RPMI8226 (cell line): Measurements from ENCODE around the gene CCR5AS.
A peak's percentile ranks its signal among the peaks of the same experiment; 100 is the strongest.

Experiments
- DNase-seq: peaks from one replicate; pipeline ENCODE4 v3.0.0-alpha.2; 2015

Gene CCR5AS

DNA sequence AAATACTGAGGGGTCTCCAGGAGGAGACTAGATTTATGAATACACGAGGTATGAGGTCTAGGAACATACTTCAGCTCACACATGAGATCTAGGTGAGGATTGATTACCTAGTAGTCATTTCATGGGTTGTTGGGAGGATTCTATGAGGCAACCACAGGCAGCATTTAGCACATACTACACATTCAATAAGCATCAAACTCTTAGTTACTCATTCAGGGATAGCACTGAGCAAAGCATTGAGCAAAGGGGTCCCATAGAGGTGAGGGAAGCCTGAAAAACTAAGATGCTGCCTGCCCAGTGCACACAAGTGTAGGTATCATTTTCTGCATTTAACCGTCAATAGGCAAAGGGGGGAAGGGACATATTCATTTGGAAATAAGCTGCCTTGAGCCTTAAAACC is 31.6 kb downstream of the CCR5AS start:
- no peak for DNase-seq

DNA sequence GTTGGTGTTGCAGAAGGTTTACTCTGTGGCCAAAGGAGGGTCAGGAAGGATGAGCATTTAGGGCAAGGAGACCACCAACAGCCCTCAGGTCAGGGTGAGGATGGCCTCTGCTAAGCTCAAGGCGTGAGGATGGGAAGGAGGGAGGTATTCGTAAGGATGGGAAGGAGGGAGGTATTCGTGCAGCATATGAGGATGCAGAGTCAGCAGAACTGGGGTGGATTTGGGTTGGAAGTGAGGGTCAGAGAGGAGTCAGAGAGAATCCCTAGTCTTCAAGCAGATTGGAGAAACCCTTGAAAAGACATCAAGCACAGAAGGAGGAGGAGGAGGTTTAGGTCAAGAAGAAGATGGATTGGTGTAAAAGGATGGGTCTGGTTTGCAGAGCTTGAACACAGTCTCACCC is 32.1 kb downstream of the CCR5AS start:
- DNase-seq: no peak

DNA sequence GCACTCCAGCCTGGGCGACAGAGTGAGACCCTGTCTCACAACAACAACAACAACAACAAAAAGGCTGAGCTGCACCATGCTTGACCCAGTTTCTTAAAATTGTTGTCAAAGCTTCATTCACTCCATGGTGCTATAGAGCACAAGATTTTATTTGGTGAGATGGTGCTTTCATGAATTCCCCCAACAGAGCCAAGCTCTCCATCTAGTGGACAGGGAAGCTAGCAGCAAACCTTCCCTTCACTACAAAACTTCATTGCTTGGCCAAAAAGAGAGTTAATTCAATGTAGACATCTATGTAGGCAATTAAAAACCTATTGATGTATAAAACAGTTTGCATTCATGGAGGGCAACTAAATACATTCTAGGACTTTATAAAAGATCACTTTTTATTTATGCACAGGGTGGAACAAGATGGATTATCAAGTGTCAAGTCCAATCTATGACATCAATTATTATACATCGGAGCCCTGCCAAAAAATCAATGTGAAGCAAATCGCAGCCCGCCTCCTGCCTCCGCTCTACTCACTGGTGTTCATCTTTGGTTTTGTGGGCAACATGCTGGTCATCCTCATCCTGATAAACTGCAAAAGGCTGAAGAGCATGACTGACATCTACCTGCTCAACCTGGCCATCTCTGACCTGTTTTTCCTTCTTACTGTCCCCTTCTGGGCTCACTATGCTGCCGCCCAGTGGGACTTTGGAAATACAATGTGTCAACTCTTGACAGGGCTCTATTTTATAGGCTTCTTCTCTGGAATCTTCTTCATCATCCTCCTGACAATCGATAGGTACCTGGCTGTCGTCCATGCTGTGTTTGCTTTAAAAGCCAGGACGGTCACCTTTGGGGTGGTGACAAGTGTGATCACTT is 34.1 kb downstream of the CCR5AS start:
- DNase-seq: peak; percentile 74

DNA sequence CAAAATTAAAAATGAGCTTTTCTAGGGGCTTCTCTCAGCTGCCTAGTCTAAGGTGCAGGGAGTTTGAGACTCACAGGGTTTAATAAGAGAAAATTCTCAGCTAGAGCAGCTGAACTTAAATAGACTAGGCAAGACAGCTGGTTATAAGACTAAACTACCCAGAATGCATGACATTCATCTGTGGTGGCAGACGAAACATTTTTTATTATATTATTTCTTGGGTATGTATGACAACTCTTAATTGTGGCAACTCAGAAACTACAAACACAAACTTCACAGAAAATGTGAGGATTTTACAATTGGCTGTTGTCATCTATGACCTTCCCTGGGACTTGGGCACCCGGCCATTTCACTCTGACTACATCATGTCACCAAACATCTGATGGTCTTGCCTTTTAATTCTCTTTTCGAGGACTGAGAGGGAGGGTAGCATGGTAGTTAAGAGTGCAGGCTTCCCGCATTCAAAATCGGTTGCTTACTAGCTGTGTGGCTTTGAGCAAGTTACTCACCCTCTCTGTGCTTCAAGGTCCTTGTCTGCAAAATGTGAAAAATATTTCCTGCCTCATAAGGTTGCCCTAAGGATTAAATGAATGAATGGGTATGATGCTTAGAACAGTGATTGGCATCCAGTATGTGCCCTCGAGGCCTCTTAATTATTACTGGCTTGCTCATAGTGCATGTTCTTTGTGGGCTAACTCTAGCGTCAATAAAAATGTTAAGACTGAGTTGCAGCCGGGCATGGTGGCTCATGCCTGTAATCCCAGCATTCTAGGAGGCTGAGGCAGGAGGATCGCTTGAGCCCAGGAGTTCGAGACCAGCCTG is 35.1 kb downstream of the CCR5AS start:
- DNase-seq: no peak

DNA sequence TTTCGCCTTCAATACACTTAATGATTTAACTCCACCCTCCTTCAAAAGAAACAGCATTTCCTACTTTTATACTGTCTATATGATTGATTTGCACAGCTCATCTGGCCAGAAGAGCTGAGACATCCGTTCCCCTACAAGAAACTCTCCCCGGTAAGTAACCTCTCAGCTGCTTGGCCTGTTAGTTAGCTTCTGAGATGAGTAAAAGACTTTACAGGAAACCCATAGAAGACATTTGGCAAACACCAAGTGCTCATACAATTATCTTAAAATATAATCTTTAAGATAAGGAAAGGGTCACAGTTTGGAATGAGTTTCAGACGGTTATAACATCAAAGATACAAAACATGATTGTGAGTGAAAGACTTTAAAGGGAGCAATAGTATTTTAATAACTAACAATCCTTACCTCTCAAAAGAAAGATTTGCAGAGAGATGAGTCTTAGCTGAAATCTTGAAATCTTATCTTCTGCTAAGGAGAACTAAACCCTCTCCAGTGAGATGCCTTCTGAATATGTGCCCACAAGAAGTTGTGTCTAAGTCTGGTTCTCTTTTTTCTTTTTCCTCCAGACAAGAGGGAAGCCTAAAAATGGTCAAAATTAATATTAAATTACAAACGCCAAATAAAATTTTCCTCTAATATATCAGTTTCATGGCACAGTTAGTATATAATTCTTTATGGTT is 35.9 kb downstream of the CCR5AS start, which contains the start of gene CCR5:
Gene CCR5 (plus strand): TSS at position 108 of the 680 bp plus-strand sequence. CDS start 1,957 bp downstream, outside the sequence.
- no peak for DNase-seq

DNA sequence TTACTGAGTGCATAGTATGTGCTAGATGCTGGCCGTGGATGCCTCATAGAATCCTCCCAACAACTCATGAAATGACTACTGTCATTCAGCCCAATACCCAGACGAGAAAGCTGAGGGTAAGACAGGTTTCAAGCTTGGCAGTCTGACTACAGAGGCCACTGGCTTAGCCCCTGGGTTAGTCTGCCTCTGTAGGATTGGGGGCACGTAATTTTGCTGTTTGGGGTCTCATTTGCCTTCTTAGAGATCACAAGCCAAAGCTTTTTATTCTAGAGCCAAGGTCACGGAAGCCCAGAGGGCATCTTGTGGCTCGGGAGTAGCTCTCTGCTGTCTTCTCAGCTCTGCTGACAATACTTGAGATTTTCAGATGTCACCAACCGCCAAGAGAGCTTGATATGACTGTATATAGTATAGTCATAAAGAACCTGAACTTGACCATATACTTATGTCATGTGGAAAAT is 37.2 kb downstream of the CCR5AS start:
- DNase-seq: no peak

DNA sequence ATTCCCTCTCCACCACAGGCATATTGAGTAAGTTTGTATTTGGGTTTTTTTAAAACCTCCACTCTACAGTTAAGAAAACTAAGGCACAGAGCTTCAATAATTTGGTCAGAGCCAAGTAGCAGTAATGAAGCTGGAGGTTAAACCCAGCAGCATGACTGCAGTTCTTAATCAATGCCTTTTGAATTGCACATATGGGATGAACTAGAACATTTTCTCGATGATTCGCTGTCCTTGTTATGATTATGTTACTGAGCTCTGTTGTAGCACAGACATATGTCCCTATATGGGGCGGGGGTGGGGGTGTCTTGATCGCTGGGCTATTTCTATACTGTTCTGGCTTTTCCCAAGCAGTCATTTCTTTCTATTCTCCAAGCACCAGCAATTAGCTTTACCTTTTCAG is 37.7 kb downstream of the CCR5AS start:
- no peak for DNase-seq

DNA sequence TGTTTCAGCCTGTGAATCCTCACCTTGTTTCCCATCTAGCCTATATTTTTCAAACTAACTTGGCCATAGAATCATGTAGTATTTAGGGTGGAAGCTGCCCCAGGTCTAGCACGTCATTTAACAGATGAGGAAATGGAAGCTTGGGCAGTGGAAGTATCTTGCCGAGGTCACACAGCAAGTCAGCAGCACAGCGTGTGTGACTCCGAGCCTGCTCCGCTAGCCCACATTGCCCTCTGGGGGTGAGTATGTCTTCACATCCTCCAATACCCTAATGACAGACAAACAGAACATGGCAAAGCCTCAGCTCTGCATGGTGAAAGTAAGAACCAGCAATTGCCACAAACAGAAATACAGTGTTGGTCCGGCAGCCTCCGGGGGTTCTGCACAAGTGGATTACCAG is 38.3 kb downstream of the CCR5AS start:
- DNase-seq: peak; percentile 93

DNA sequence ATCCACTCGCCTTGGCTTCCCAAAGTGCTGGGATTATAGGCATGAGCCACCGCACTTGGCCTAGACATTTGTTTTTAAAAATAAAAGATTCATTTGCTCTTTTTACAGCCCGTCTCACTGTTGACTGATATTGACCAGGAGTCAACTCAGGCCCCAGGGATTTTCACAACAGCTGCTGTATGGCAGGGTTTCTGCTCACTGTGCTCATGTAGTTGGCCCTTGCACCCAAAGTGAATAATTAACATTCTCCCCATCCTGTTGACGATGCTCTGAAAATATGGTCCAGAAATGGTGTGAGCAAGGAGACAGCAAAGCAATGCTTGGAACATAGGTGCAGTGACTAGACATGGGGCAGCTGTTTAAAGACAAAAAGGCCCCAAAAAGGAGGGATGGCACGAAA is 39.1 kb downstream of the CCR5AS start:
- DNase-seq: no peak

DNA sequence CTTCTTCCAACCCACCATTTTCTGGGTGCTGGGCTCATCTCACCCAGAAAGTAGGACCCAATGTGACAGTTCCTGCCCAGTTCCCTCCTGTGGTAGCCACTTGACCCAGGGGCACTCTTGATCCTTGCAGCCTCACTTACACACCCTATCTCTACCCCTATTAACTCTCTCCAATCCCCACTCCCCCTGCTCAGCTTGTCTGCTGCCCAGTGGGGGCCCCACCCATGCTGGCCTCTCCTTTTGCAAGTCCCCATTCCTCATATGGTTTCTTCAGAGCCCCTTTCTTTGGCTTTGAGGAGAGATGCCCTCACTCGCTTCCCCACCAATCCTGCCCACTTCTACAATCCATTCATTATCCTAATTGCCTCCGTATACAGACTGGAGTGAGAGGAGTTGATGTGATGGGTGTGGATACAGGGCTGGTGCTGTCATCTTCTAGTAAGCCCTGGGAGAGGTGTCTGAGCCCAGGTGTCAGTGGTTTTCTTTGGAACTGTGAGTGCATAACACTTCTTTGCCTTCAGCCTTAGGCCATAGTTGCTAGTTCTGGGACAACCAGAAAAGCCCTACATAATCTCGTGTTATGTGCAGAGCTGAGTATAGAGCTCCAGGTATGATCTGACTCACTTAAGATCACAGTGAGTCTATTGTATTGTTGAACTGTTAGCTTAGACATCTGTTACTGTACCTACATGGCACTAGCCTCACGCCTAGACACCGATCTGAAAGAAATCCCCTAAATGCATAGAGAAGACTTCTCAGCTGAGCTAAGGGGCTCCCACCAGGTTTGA is 40.9 kb downstream of the CCR5AS start:
- no peak for DNase-seq

DNA sequence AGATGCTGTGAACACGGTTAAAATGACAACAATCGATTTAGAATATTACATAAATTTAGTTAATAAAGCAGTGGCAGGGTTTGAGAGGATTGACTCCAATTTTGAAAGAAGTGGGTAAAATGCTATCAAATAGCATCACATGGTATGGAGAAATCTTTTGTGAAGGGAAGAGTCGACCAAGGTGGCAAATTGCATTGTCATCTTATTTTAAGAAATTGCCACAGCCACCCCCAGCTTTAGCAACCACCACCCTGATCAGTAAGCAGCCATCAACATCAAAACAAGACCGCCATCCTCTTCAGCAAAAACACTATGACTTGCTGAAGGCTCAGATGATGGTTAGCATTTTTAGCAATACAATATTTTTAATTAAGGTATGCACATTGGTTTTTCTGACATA is 41.8 kb downstream of the CCR5AS start:
- DNase-seq: no peak

DNA sequence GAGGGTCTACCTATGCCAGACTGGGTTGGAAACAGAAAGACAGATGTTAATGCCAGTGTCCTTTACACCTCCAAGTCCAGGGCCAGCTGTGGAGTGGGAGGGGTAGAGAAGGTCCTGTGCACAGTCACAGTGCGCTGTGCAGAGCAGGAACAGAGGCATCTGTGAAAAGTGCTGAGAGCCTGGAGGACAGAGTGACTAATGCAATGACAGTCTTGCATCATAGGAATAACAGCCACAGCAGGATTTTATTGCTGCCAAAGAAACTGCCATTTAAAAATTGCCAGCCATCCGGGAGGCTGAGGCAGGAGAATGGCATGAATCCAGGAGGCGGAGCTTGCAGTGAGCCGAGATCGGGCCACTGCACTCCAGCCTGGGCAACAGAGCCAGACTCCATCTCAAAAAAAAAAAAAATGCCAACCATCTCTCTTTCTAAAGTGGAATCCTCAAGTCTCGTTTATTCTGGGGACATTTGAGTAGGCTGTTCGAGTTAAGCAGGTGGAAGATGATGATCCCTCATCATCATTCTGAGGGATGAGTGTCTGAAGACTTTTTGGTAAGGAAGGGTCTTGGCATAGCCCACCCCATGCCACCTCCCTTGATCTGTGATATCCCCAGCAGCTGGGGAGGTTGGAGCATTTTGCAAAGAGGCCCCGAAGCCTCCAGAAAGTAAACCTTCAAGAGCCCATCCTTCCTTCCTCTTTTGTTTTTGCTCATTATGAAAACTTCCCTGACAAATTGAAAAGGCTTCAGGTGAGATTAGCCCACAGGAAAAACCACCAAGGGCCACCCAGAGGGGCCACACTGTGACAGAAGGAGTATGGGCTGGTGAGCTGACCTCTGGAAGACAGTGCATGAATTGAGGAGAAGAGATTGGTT is 45.2 kb downstream of the CCR5AS start:
- DNase-seq: peak; percentile 82

DNA sequence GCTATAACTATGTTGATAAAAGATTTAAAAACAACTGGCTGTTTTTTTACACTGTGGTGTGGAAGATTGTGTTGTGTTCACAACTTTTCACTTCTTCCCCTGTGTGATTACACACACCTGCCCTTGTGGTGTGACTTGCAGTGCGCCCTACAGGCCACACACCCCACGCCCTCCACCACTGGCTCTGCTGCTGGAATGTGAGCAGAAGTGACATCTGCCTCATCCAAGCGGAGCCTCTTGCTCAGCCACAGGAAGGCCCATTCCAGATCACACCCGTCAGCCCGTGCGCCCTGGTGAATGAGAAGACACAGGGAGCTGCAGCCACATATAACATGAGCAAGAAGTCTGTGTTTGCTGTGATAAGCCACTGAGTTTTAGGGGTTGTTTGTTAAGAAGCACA is 46.0 kb downstream of the CCR5AS start:
- peak; percentile 70 for DNase-seq

DNA sequence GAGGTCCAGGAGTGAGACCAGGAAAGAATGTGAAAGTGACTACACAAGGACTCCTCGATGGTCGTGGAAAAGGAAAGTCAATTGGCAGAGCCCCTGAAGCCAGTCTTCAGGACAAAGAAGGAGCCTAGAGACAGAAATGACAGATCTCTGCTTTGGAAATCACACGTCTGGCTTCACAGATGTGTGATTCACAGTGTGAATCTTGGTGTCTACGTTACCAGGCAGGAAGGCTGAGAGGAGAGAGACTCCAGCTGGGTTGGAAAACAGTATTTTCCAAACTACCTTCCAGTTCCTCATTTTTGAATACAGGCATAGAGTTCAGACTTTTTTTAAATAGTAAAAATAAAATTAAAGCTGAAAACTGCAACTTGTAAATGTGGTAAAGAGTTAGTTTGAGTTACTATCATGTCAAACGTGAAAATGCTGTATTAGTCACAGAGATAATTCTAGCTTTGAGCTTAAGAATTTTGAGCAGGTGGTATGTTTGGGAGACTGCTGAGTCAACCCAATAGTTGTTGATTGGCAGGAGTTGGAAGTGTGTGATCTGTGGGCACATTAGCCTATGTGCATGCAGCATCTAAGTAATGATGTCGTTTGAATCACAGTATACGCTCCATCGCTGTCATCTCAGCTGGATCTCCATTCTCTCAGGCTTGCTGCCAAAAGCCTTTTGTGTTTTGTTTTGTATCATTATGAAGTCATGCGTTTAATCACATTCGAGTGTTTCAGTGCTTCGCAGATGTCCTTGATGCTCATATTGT is 47.0 kb downstream of the CCR5AS start:
- DNase-seq: peak; percentile 92

DNA sequence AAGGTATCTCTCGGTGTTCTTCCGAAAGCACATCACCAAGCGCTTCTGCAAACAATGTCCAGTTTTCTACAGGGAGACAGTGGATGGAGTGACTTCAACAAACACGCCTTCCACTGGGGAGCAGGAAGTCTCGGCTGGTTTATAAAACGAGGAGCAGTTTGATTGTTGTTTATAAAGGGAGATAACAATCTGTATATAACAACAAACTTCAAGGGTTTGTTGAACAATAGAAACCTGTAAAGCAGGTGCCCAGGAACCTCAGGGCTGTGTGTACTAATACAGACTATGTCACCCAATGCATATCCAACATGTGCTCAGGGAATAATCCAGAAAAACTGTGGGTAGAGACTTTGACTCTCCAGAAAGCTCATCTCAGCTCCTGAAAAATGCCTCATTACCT is 48.4 kb downstream of the CCR5AS start:
- DNase-seq: no peak

DNA sequence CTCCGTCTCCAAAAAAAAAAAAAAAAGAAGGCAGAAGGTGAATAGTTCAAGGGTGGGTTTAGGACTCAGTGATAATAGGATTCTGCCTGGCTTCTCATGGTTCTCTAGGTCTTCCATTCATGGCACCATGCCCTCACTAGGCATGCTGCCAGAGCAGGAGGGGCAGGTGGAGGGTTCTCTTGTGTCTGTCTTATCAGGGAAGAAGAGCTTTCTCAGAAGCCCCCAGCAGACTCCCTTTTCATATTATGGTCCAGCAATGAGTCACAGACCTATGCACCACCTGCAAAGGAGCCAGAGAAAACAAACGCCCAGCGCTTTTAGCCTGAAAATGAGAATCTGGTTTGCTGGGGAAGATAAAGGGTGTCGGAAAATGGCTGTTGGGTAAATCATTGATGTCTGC is 50.0 kb downstream of the CCR5AS start:
- DNase-seq: peak; percentile 66

DNA sequence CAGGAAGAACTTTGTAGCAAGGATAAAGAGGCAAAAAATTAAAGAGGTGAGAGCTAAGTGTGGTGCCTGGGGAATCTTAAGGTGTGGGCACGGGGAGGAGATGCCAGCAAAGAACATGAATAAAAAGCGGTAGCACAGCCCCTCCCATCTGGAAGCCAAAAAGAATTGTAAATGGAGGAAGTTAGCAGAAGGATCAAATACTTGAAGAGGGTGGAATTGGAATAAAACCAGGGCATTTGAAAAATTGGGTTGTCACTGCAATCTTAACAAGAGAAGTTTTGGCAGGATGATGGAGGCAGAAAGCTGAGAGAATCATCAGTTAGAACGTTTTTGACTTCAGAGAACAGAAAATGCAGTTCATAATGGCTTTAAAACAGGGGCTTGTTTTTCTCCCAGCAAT is 50.6 kb downstream of the CCR5AS start:
- no peak for DNase-seq

DNA sequence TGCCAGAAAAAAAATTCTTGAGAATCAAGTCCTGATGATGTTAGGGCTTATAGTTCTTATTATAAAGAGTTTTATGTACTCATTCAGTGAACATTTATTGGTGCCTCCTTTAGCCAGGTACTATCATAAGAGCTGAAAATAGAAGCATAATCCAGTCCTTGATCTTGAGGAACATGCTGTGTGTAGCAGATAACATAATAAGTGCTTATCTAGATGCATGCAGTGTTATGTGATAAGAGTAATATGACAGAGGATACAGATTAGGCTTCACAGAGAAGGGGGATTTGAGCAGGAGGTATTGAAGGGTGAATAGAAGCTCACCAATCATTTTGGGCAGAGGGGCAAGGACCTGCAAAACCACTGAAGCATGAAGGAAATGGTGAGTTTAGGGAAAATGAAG is 51.9 kb downstream of the CCR5AS start:
- no peak for DNase-seq

DNA sequence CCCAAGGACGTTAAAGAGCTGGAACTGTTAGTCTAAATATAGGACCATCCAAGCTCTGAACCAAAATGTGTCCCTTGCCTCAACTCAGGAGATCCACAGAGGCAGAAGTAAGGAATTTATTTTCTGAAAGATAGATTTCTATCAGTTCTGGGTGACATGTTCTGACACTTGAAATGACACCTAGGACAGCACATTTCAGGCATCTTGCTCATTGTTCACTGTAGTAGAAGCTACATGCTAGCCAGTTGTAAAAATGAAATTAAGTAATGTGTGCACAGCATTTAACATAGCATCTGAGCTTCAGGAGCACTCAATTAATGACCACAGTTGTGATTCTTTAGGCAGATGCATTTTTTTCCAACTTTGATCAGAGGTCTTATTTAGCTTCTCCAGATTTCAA is 52.4 kb downstream of the CCR5AS start:
- DNase-seq: no peak

DNA sequence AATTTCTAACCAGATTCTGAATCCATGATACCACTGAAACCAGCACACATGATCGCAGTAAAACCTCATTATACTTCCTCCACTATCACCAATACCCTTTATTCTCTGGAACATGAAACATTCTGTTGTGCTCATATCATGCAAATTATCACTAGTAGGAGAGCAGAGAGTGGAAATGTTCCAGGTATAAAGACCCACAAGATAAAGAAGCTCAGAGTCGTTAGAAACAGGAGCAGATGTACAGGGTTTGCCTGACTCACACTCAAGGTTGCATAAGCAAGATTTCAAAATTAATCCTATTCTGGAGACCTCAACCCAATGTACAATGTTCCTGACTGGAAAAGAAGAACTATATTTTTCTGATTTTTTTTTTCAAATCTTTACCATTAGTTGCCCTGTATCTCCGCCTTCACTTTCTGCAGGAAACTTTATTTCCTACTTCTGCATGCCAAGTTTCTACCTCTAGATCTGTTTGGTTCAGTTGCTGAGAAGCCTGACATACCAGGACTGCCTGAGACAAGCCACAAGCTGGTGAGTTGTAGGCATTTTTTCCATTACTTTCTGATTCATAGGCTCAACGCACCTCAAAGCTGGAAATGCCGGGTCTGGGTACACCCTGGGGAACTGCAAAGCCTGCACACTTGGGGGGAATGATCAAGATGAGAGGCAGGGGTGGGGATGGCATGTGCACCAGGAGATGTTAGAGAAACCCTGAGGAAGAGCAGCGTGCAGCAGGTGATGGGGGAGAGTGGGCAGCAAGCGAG is 53.0 kb downstream of the CCR5AS start, which contains the start of gene CCR2:
Gene CCR2 (plus strand): TSS at position 465 of the 764 bp plus-strand sequence. CDS start 3,417 bp downstream, outside the sequence.
- no peak for DNase-seq
